ENCODE measurements around the gene EXTL1. TPM values are rescaled to one million over a fixed set of nuclear protein-coding genes. Genes with fewer than 3 reads are reported as not detected.

EXTL1 gene
- total RNA-seq, 1 donor from 2014 or later: not detected

GRCh38 chr1:26058052-26058595 lies 36.5 kb downstream of the EXTL1 start:
- no peak for DNase-seq (ENCODE audit: low read depth)
- Histone ChIP-seq H3K27me3 (ENCODE audit: control insufficient read depth, insufficient read depth, low read length) (peaks cover 6% of the 10 kb centered on the region), H3K36me3 (ENCODE audit: control insufficient read depth, insufficient read depth, low read length) (no peaks in the 10 kb centered on the region), H3K4me3 (ENCODE audit: low read depth, low read length) (no peak overlapping the region)
- TF ChIP-seq CTCF (IDR thresholded peaks at IDR 0.05; ENCODE audit: insufficient read depth, low read length, severe bottlenecking): no peak
- FAIRE-seq: no peak

- DNase-seq (ENCODE audit: low read depth) (no peak), FAIRE-seq (no peak)
- H3K27me3 ChIP-seq (ENCODE audit: control insufficient read depth, insufficient read depth, low read length): peaks cover 4% of the 10 kb centered on the region
- no peaks in the 10 kb centered on the region for H3K36me3 ChIP-seq (ENCODE audit: control insufficient read depth, insufficient read depth, low read length)
- TF ChIP-seq CTCF (IDR thresholded peaks at IDR 0.05; ENCODE audit: insufficient read depth, low read length, severe bottlenecking): no peak
- H3K4me3 ChIP-seq (ENCODE audit: low read depth, low read length): no peak overlapping the region
These were observed 38.3 kb downstream of the EXTL1 start for GRCh38 chr1:26059906-26060305.

GRCh38 chr1:26060832-26061574 lies 39.4 kb downstream of the EXTL1 start:
- FAIRE-seq (no peak), DNase-seq (ENCODE audit: low read depth) (no peak)
- no peaks in the 10 kb centered on the region for H3K36me3 ChIP-seq (ENCODE audit: control insufficient read depth, insufficient read depth, low read length)
- TF ChIP-seq CTCF (IDR thresholded peaks at IDR 0.05; ENCODE audit: insufficient read depth, low read length, severe bottlenecking): no peak
- H3K4me3 ChIP-seq (ENCODE audit: low read depth, low read length): no peak overlapping the region
- H3K27me3 ChIP-seq (ENCODE audit: control insufficient read depth, insufficient read depth, low read length): peaks cover 4% of the 10 kb centered on the region

GRCh38 chr1:26064553-26064952 lies 43.0 kb downstream of the EXTL1 start:
- no peak for TF ChIP-seq CTCF (IDR thresholded peaks at IDR 0.05; ENCODE audit: insufficient read depth, low read length, severe bottlenecking)
- no peaks in the 10 kb centered on the region for H3K36me3 ChIP-seq (ENCODE audit: control insufficient read depth, insufficient read depth, low read length)
- peak; percentile 42 for DNase-seq (ENCODE audit: low read depth)
- peaks cover 4% of the 10 kb centered on the region for H3K27me3 ChIP-seq (ENCODE audit: control insufficient read depth, insufficient read depth, low read length)
- no peak for FAIRE-seq
- no peak overlapping the region for H3K4me3 ChIP-seq (ENCODE audit: low read depth, low read length)

- H3K27me3 ChIP-seq (ENCODE audit: control insufficient read depth, insufficient read depth, low read length): peaks cover 4% of the 10 kb centered on the region
- no peak for TF ChIP-seq CTCF (IDR thresholded peaks at IDR 0.05; ENCODE audit: insufficient read depth, low read length, severe bottlenecking)
- no peak for FAIRE-seq
- no peaks in the 10 kb centered on the region for H3K36me3 ChIP-seq (ENCODE audit: control insufficient read depth, insufficient read depth, low read length)
- H3K4me3 ChIP-seq (ENCODE audit: low read depth, low read length): no peak overlapping the region
- no peak for DNase-seq (ENCODE audit: low read depth)
These were observed 44.6 kb downstream of the EXTL1 start for GRCh38 chr1:26066160-26066559.

Measured in bronchial epithelial cell (primary cell).